ENCODE data around the gene FASTK. TPM values are rescaled to one million over a fixed set of nuclear protein-coding genes. Genes with fewer than 3 reads are reported as not detected.
A peak's percentile ranks its signal among the peaks of the same experiment; 100 is the strongest.

FASTK gene
- total RNA-seq = 100 to 1,000 TPM; 121 to 241 (median 144) TPM

GRCh38 chr7:151080522-151081169 lies at the start of gene FASTK:
Gene FASTK (minus strand): TSS chr7:151080809. CDS start chr7:151080766, 43 bp downstream.
- DNase-seq = peak; percentile 92
- TF ChIP-seq POLR2AphosphoS5 (IDR thresholded peaks at IDR 0.05) = peak; percentile 74 to 82 (median 76)
- TF ChIP-seq POLR2A (IDR thresholded peaks at IDR 0.05) = peak; percentile 80
- TF ChIP-seq EP300 (IDR thresholded peaks at IDR 0.05; ENCODE audit: low read depth) = no peak
- TF ChIP-seq, protein P1, sequence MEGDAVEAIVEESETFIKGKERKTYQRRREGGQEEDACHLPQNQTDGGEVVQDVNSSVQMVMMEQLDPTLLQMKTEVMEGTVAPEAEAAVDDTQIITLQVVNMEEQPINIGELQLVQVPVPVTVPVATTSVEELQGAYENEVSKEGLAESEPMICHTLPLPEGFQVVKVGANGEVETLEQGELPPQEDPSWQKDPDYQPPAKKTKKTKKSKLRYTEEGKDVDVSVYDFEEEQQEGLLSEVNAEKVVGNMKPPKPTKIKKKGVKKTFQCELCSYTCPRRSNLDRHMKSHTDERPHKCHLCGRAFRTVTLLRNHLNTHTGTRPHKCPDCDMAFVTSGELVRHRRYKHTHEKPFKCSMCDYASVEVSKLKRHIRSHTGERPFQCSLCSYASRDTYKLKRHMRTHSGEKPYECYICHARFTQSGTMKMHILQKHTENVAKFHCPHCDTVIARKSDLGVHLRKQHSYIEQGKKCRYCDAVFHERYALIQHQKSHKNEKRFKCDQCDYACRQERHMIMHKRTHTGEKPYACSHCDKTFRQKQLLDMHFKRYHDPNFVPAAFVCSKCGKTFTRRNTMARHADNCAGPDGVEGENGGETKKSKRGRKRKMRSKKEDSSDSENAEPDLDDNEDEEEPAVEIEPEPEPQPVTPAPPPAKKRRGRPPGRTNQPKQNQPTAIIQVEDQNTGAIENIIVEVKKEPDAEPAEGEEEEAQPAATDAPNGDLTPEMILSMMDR (IDR thresholded peaks at IDR 0.05) = no peak
- WGBS, 2 donors (ENCODE audit: low coverage in 1 of 2) = 2% methylated on average over 39 of the region's 66 CpGs; no CpG with 5 or more reads in 1 of the 2 donors
- intact Hi-C loops (cut with DNase I; ENCODE audit: low total_unique reads) (no loop called here), in situ Hi-C loops (cut with MboI; ENCODE audit: low pct_ligation_motif_present in 1 of 4, low pct_unique_long_range_greater_than_20kb in 1 of 4, low sequenced_read_pairs in 3 of 4) (no loop called here)
- no peaks in the 10 kb centered on the region for H3K27me3 ChIP-seq
- no peaks in the 10 kb centered on the region for H3K9me3 ChIP-seq
- peak within 1 kb of the TSS; percentile 79 to 88 (median 80) for H3K4me3 ChIP-seq
- H3K36me3 ChIP-seq = no peaks in the 10 kb centered on the region
- peak within 1 kb of the TSS; percentile 93 to 98 (median 97) for H3K27ac ChIP-seq
- H3K4me1 ChIP-seq = peaks cover 31 to 58% (median 42%) of the 10 kb centered on the region in 4 donors

DNA sequence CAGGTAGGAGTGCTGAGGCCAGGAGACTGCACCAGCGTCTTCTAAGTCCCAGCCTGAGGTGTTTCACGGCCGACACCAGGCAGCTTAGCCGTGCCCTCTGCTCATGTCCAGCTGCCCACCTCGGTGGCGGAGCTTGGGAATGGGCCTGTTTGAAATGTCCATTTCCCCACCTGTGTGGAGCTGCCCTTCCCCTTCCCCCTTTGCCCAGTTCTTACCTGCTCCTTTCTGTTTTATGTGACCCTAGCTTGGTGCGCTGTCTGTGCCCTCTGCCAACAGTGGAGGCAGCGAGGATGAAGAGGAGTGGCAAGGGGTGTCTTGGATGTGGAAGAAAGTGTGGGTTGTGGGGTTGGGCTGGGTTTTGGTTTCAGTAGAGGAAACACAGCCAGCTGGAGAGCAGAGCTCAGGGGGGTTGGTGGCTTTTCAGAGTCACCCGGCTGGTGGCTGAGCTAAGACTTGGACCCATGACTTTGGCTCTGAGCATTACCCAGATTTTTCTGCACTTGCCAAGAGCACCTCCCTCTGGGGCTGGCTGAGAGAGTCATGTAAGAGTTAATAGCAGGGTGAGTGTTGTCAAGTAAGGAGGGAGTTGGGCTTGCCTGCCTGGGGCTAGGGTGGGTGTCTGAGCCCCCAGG lies 49.5 kb upstream of the FASTK start:
- no peak overlapping the region for H3K27ac ChIP-seq
- no peak overlapping the region for H3K4me3 ChIP-seq
- no peaks in the 10 kb centered on the region for H3K27me3 ChIP-seq
- no peak for DNase-seq
- H3K36me3 ChIP-seq = peaks cover 0 to 20% (median 9%) of the 10 kb centered on the region in 4 donors
- H3K9me3 ChIP-seq = no peaks in the 10 kb centered on the region
- intact Hi-C loops (cut with DNase I; ENCODE audit: low total_unique reads) = loop anchor here (10.0 kb wide), 1 partner anchor 175 kb away; no protein-coding TSS in a partner anchor
- in situ Hi-C loops (cut with MboI; ENCODE audit: low pct_ligation_motif_present in 1 of 4, low pct_unique_long_range_greater_than_20kb in 1 of 4, low sequenced_read_pairs in 3 of 4) = loop anchor here in 2 of 4 donors (5.0 to 10.0 kb wide), 2 partner anchors 42 to 45 kb away; no protein-coding TSS in a partner anchor
- TF ChIP-seq POLR2AphosphoS5 (IDR thresholded peaks at IDR 0.05) (no peak), EP300 (IDR thresholded peaks at IDR 0.05; ENCODE audit: low read depth) (no peak), POLR2A (IDR thresholded peaks at IDR 0.05) (no peak)
- TF ChIP-seq, protein P1 (IDR thresholded peaks at IDR 0.05) = no peak
- 92% methylated on average over 9 of the region's 9 CpGs; no CpG with 5 or more reads in 1 of the 2 donors for WGBS, 2 donors (ENCODE audit: low coverage in 1 of 2)
- peaks cover 0 to 21% (median 16%) of the 10 kb centered on the region in 4 donors for H3K4me1 ChIP-seq

- H3K9me3 ChIP-seq = no peaks in the 10 kb centered on the region
- no peak overlapping the region for H3K27ac ChIP-seq
- TF ChIP-seq EP300 (IDR thresholded peaks at IDR 0.05; ENCODE audit: low read depth) = no peak
- TF ChIP-seq POLR2AphosphoS5 (IDR thresholded peaks at IDR 0.05) = no peak
- TF ChIP-seq, protein P1 (IDR thresholded peaks at IDR 0.05) = no peak
- no peak for TF ChIP-seq POLR2A (IDR thresholded peaks at IDR 0.05)
- peaks cover 0 to 12% (median 5%) of the 10 kb centered on the region in 4 donors for H3K36me3 ChIP-seq
- DNase-seq = no peak
- H3K4me3 ChIP-seq = no peak overlapping the region
- in situ Hi-C loops (cut with MboI; ENCODE audit: low pct_ligation_motif_present in 1 of 4, low pct_unique_long_range_greater_than_20kb in 1 of 4, low sequenced_read_pairs in 3 of 4) (loop anchor here in 2 of 4 donors (5.0 to 10.0 kb wide), 2 partner anchors 43 to 45 kb away; no protein-coding TSS in a partner anchor), intact Hi-C loops (cut with DNase I; ENCODE audit: low total_unique reads) (loop anchor here (10.0 kb wide), 1 partner anchor 175 kb away; no protein-coding TSS in a partner anchor)
- 89% methylated on average over 24 of the region's 28 CpGs; no CpG with 5 or more reads in 1 of the 2 donors for WGBS, 2 donors (ENCODE audit: low coverage in 1 of 2)
- peaks cover 0 to 25% (median 19%) of the 10 kb centered on the region in 4 donors for H3K4me1 ChIP-seq
- H3K27me3 ChIP-seq = no peaks in the 10 kb centered on the region
Observed at GRCh38 chr7:151129117-151129959, 48.7 kb upstream of the FASTK start.
